ENCODE results near the gene PARD6A.
"Not testable (repeated sequence)": the region's sequence is repeated elsewhere in the genome, so short reads cannot be mapped to it uniquely, and the experiment has no call there.

PARD6A gene

DNA sequence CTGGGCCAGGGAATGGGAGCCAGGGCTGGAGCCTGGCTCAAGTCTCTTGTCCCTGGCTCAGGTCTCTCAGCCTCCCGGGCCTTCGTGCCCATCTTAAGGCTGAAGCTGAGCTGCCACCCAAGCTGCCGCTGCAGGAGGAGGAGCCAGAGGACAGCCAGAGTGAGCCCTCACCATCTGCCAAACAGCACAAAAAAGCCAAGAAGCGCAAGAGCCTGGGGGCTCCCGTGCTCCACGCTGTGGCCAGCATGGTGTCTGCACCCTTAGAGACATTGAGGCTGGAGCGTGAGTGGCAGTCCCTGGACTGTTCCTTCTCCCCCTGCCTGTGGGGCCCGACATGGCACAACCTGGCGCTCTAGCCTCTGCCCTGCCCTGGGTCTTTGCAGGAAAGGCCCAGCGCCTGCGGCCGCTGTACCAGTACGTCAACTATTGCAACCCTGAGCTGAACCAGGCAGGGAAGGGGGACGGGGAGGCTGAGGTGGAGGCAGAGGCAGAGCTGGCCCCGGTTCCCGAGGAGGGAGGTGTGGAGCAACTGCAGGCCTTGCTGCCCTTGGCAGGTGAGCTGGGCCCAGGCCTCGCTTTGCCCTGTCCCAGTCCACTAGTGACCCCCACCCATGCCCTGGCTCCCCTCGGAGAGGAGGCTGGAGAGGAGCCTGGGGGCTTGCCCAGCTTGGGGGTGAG lies 7.2 kb downstream of the PARD6A start:
- peak; percentile 100 for DNase-seq

DNA sequence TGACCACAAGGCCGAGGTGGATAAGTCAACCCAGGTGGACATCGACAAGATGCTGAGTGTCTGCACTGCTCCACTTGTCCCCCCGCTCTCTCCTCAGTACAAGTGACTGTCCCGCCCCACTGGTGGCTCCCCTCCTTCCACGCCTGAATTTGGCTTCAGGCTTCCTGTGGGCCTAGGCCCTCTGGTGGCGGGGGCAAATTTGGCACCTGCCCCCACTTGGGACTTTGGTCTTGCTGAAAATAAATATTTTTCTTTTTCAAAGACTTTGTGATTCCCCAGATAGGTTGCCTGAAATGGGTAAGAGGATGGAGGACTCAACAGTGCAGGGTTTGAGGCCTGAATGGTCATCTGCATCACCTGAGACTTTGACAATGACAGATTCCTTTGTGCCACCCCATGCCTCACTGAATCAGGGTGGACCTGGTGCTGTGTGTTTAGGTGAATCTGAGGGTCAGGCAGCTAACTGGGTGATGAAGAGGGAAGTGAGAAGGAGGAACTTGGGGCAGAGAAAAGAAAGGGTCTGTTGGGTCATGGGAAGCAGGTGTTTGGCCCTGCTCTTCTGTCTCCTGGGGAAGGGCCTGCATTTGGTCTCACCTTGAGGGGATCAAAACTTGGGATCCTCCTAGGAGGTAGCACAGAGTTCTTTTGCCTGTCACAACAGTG lies 7.9 kb downstream of the PARD6A start:
- peak; percentile 43 for DNase-seq

DNA sequence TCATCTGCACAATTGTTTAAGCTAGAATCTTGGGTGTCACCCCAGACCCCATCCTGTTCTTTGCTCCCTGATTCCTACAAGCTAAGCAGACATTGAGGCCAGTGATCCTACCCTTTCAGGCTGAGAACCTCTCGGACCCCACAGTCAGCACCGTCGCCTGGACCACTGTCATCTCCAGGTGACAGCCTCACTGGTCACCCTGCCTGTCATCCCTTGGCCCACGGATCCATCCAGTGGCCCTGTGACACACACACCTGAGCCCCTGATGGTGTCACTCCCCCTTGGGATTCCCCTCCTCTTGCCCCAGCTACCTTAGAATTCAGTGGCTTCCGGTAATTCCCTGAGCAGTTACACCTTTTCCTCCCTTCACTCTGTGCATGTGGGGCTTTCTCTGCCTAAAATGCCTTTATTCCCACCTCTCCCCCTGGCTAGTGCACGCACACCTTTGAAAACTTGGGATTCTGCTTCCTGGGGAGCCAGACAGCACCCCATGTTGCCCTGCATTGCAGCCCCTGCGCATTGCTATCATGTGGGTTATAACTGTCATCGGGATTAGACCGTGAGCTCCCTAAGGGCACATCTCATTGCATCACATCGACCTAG lies 8.8 kb downstream of the PARD6A start:
- no peak for DNase-seq

DNA sequence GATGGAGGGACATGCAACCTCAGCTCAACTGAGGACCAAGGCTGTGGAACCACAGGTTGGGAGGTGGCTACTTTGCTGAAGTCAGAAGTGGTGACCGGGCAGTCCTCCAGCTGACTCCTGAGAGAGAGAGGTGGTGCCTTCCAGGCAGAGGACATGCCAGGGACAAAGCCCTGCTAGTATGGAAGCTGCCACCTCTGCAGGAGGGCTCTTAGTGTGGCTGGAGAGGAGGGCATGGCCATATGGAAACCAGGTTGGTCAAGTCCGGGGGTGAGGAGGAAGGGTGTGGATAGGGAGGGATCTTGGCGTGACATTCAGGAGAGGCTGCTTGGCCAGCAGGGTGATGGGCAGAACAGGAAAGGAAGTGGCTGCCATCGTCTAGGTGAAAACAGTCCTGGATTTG lies 11.5 kb downstream of the PARD6A start:
- no peak for DNase-seq

DNA sequence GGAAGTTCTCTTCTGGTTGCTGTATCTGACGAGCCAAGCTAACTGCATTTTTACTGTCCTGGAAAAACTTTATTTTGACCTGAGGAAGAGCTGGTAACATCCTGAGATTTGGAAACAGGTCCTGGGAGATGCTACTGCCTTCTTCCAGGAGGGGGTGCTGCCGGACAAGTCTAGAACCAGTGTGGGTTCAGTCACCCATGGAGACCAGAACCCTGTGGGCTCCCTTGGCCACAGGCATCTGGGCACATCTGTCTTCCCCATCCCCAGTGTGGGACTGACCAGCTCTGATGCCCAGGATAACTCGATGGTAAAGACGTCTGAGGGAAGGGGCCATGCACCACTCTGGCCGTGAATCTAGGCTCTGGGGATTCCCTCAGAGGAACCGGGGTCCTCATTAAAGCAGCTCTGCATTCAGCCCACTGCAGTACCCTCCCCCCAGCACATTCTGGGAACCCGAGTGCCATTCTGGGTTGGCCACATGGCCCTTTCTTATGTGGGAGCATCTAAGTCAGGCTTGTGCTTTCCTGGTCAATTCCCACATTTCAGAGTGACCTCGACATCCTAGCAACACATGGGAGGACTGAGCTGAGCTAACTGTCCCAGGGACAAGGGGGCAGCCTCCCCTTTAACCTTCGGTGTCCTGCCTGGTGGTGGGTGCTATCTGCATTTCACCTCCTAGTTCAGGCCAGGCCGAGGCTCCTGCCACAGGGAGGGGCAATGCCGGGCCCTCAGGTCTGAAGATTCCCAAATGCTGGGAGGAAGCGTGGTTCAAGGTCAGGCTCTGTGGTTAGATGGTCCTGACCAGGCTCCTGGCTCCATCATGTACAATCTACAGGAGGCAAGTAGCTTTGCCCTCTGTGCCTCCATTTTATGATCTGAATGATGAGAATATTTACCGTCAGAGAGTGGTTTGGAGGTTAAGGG lies 12.2 kb downstream of the PARD6A start:
- peak; percentile 88 for DNase-seq

DNA sequence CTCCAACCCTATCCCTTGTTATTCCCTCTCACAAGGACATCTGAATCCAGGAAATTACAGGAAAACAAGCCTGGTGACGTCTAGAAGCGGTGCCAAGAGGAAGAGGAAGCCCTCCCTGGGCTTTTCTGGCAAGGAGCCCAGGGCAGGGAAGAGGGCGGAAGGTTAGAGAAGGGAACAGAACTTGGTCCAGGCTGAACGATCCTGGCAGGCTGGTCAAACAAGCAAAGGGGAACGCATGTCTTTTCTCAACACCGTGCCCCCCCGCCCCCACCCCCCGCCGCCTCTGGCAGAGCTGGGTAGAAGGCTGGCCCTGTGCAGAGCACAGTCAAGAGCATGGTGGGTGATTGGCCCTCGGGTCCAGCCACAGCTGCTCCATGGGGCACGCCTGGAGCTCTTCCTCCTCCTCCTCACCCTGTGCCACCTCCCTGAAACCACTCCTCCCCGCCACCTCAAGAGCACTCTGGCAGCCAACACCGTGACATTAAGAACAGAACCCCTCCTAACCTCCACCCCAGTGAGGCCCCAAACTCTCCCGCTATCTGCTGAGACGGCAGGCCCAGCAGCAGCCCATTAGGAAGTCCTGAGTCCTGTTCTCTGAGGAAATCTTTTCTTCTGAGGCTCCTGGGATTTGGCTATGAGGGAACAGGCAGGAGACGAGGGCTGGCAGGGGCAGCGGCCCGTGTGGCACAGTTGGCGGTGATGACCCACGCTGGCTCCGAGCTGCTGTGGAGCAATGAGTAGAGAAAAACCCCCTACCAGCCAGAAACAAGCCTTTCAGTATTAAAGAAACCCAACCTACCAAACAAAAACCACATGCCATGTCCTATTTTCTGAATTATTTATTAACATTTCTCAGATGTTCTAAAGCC lies 13.2 kb downstream of the PARD6A start:
- no peak for DNase-seq

DNA sequence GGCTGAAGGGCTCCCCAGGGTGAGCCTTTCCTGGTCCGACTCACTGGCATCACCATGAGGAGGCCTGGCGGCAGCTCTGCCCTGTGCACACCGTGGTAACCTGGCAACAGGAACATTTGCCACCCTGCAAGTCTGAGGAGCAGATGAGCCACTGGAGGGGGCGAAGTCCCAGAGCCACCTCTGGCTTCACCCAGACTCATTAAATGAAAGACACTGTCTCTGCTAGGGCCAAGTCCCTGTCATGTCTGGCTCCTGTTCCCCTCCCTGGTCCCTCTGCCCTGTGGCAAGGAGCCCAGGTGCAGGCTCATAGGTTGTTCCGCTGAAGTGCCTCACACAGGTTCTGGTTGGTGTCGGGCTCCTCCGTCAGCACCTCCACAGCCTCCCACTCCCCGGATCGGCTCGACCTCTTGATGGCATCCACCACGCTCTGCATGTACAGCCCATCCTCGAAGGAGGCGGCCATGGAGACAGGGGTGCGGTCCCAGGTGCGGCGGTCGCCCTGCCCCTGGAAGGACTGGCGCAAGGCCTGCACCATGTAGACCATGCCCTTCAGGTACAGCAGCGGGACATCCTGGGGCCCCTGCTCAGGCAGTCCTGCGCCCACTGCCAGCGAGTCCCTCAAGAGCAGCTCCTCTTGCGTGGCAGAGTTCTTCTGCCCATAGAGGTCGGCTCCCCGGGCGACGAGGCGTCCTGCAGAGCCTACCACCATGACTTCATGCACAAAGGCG lies 14.3 kb downstream of the PARD6A start:
- DNase-seq = no peak

DNA sequence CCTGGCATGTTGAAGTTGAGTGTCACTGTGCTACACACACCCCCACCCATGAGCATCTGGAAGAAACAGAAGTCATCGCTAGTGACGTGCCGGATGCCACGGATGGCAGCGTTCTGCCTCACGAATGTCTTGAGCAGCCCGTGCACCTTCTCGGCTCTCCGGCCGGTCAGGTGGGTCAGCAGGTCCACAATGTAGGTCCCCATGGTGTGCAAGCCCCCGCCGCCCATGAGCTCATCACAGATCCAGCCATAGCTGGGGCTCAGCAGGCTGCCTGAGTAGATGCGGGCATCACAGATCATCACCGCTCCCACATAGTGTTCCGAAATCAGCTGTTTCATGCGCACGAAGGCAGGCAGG lies 14.8 kb downstream of the PARD6A start:
- DNase-seq = no peak

DNA sequence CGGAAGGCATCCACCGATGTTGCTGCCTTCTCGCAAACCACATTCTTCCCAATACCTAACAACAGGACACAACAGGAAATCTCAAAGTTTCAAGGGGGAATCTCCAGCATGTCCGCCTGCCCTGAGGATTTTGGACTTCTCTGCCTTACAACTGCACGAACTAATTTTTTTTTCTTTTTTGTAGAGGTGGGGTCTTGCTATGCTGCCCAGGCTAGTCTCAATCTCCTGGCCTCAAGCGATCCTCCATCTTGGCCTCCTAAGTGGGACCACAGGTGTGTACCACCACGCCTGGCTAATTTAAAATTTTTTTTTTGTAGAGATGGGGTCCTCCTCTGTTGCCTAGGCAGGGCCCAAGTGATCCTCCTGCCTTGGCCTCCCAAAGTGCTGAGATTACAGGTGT lies 15.2 kb downstream of the PARD6A start:
- DNase-seq = no peak

DNA sequence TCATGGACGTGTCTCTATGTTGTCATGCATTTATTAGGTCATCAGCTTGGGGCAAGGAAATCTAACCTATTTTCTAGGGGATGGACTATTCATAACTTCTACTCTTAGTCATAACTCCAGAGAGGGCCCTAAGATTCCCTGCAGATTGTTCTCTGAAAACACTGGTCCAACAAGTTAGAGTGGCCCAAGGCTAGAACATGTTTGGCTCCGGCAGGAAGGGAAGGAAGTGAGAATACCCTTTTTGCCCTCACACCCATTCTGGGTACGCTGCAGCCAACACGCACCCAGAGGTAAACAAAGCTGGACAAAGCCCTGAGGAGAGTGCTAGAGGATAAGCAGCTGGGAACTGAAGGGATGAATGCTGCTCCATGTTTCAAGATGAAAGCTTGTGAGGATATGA lies 15.8 kb downstream of the PARD6A start:
- DNase-seq = no peak

DNA sequence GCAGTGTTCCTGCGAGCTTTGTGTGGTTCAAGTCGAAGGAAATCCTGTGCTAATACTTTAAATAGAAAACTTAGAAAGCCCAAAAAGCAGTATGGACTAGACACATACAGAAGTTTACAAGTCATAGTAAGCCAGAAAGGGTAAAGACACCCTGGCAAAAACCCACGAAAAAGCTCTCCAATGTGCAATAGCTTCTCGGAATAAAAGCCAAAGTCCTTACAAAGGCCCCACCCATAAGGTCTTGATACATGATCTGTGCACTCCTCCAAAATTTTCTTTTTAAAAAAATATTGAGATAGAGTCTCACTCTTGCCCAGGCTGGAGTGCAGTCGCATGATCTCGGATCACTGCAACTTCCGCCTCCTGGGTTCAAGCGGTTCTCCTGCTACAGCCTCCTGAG lies 16.2 kb downstream of the PARD6A start:
- DNase-seq = no peak

DNA sequence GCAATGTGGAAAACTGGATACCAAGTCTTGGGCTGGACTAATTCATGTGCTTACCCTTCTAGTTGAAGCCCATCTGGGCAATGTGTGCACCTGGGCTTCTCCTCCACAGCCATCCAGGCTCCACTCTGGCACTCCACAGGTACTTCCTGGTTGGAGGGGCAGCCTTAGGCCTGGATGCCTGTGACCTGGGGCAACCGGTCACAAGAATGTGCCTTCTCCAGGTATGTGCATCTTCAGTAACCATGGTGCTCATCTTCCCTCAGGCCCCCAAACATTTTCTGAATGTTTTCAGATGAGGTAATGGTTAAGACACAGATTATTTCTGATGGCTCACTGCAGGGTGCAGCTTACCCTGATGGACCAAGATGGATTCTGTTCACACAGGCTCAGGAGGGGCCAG lies 17.0 kb downstream of the PARD6A start:
- DNase-seq = no peak

DNA sequence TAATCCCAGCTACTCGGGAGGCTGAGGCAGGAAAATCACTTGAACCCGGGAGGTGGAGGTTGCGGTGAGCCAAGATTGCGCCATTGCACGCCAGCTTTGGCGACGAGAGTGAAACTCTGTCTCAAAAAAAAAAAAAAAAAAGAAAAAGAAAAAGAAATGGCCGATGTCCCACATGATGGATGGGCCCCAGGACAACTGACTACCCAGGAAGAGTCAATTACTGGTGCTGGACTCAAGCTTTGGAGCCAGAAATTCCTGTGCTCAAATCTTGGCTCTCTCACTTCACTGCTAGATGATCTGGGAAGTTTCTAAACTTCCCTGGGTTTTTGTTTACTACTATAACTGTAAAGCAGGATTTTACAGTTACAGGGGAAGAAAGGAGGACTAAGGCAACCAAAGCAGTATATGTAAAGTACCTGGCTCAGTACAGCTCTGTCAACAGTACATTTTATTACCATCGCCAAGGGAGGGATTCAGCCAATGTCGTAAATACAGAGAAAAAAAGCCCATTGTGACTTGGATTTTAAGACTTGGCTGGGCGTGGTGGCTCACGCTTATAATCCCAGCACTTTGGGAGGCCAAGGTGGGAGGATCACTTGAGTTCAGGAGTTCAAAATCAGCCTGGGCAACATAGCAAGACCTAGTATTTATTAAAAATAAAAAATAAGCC lies 17.7 kb downstream of the PARD6A start:
- no peak for DNase-seq

DNA sequence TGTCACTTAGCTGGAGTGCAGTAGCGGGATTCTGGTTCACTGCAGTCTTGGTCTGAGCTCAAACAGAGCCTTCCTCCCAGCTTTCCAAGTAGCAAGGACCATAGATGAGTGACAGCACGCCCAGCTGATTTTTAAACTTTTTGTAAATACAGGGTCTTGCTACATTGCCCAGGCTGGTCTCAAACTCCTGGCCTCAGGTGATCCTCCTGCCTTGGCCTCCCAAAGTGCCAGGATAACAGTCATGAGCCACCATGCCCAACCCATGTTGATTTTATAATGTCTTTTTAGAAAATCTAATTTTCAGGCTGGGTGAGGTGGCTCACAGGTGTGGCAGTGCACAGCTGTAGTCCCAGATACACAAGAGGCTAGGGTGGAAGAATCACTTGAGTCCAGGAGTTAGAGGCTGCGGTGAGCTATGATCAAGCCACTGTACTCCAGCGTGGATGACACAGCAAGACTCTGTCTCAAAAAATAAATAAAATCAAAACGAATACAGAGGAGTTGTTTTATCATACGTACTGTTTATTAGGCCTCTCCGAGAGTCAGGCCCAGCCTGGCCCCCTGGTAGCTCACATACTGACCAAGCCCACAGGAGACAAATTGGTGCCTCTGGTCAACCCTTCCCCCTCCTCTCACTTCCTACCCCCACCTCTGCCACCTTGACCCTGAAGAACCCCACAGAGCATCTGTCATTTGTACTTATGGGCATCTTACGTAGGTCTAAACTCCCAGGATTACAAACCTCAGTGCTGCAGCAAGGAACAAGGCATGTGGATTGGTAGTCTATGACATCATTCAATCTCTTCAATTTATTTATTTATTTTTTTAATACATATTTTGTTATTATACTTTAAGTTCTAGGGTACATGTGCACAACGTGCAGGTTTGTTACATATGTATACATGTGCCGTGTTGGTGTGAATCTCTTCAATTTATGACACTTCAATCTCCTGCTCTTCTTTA lies 19.5 kb downstream of the PARD6A start:
- no peak for DNase-seq

DNA sequence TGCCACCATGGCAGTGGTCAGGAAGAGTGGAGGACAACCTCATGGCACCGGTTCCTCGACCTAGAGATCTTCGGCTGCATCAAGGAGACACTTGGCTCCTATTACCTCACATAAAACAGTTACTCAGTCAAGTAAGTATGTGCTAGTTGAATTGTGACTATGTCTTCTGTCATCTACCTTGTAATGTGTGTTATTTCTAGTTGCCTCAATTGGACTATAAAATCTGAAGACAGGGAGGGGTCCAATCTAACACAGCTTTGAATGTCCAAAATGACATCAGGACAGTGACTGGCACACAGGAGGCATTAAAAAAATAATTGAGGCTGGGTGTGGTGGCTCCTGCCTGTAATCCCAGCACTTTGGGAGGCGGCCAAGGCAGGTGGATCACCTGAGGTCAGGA lies 23.0 kb downstream of the PARD6A start:
- no peak for DNase-seq

DNA sequence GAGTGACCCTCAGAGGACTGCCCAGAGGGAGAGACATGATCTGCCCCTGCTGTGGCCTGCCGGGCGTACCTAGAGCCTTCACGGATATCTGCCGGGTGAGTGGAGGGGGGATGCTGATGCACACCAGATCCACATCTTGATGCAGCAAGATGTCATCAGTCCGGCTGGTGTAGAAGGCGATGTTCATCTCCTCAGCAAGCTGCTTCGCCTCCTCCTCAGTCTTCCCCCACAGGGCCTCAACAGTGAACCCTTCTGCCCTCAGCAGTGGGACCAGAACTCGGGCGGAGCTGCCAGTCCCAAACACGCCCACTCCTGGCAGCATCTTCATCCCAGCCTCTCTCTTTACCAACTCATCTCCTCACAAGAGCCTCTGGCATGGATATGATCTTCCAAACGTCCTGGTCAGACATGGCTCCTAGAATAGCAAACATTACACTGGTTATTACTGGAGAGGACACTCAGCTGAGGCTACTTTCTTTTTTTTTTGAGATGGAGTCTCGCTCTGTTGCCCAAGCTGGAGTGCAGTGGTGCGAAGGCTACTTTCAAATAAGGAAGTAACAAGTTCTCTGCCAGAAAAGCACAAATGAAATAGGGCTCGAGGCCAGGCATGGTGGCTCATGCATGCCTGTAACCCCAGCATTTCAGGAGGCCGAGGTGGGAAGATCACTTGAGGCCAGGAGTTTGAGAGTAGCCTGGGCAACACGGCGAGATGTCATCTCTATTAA lies 24.8 kb downstream of the PARD6A start:
- no peak for DNase-seq

DNA sequence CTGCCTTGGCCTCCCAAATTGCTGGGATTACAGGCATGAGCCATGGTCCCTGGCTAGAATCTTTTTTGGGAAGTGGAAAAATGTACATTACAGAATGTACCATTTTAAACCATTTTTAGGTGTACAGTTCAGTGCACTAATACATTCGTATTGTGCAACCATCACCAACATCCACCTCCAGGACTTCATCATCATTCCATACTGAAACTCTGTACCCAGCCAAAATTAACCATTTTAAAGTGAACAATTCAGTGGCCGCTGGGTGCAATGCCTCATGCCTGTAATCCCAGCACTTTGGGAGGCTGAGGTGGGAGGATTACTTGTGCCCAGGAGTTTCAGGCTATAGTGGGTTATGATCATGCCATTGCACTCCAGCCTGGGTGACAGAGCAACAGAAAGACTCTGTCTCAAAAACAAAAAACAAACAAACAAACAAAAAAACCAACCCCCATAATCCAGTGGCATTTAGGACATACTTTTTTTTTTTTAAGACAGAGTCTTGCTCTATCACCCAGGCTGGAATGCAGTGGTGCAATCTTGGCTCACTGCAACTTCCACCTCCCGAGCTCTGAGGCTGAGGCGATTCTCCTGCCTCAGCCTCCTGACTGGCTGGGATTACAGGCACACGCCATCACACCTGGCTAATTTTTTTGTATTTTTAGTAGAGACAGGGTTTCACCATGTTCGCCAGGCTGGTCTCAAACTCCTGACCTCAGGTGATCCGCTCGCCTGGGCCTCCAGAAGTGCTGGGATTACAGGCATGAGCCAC lies 32.9 kb downstream of the PARD6A start:
- DNase-seq = not testable (repeated sequence)

DNA sequence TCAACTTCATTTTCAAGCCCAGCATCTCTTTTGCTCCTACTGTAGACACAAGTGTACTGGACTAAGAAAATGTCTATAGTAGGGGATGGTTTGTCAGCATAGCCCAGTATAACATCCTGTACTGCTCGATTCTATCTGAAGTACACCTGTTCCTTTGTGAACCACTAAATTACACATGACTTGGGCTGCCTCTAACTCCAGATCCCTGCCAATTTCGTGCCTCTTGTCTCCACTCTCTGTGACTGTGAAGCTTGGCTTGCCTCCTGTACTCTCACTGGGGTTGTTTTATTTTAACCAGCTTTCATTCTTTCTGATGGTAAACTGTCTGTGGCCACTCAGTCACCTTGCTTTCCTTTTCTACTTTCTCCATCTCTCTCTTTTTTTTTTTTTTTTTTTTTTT lies 33.9 kb downstream of the PARD6A start:
- no peak for DNase-seq
